ENCODE data around the gene DUT. TPM values are rescaled to one million over a fixed set of nuclear protein-coding genes. Genes with fewer than 3 reads are reported as not detected.

DUT gene
- total RNA-seq, 1 donor from 2014 or later, result 41.4 TPM

- Histone ChIP-seq H3K4me3 (ENCODE audit: insufficient read depth, low read depth, low read length) (no peak overlapping the region), H4K20me1 (ENCODE audit: insufficient read depth, low read length) (no peaks in the 10 kb centered on the region), H3K9me3 (ENCODE audit: insufficient read depth, low read depth, low read length) (no peaks in the 10 kb centered on the region), H3K36me3 (ENCODE audit: insufficient read depth, low read length) (peaks cover 5% of the 10 kb centered on the region), H3K4me1 (ENCODE audit: insufficient read depth, low read length) (no peaks in the 10 kb centered on the region), H3K4me2 (ENCODE audit: low read length) (no peak overlapping the region), H2AFZ (ENCODE audit: low read depth, low read length) (no peak overlapping the region), H3K27ac (ENCODE audit: low read depth, low read length) (no peak overlapping the region), H3K9ac (ENCODE audit: low read length) (no peak overlapping the region), H3K79me2 (ENCODE audit: insufficient read depth, low read length) (no peaks in the 10 kb centered on the region), H3K27me3 (ENCODE audit: insufficient read depth, low read length) (no peaks in the 10 kb centered on the region)
- FAIRE-seq, result no peak
- Mint-ChIP-seq H3K9me3 (ENCODE audit: unreplicated experiment) (no peaks in the 10 kb centered on the region), H3K4me1 (ENCODE audit: low read depth, unreplicated experiment) (no peaks in the 10 kb centered on the region), H3K27me3 (ENCODE audit: low read depth, unreplicated experiment) (no peaks in the 10 kb centered on the region), H3K36me3 (ENCODE audit: low read depth, unreplicated experiment) (no peaks in the 10 kb centered on the region), H3K4me3 (ENCODE audit: unreplicated experiment) (no peak overlapping the region), H3K27ac (ENCODE audit: unreplicated experiment) (no peak overlapping the region)
- no peak for DNase-seq (ENCODE audit: low read depth)
- TF ChIP-seq EZH2 (IDR thresholded peaks at IDR 0.05; ENCODE audit: insufficient read depth, low read length) (no peak), CTCF (IDR thresholded peaks at IDR 0.05; ENCODE audit: insufficient read depth, low read depth, low read length) (no peak)
These were observed 12.6 kb downstream of the DUT start for GRCh38 chr15:48343865-48344264.

GRCh38 chr15:48345516-48345915 lies 14.3 kb downstream of the DUT start:
- H3K27me3 Mint-ChIP-seq (ENCODE audit: low read depth, unreplicated experiment), result no peaks in the 10 kb centered on the region
- H3K4me3 Mint-ChIP-seq (ENCODE audit: unreplicated experiment), result no peak overlapping the region
- FAIRE-seq (no peak), DNase-seq (ENCODE audit: low read depth) (no peak)
- Histone ChIP-seq H3K27me3 (ENCODE audit: insufficient read depth, low read length) (no peaks in the 10 kb centered on the region), H3K79me2 (ENCODE audit: insufficient read depth, low read length) (no peaks in the 10 kb centered on the region), H3K9ac (ENCODE audit: low read length) (no peak overlapping the region), H3K4me3 (ENCODE audit: insufficient read depth, low read depth, low read length) (no peak overlapping the region), H3K9me3 (ENCODE audit: insufficient read depth, low read depth, low read length) (no peaks in the 10 kb centered on the region), H2AFZ (ENCODE audit: low read depth, low read length) (no peak overlapping the region), H3K4me2 (ENCODE audit: low read length) (no peak overlapping the region), H3K27ac (ENCODE audit: low read depth, low read length) (no peak overlapping the region), H3K4me1 (ENCODE audit: insufficient read depth, low read length) (no peaks in the 10 kb centered on the region), H3K36me3 (ENCODE audit: insufficient read depth, low read length) (peaks cover 5% of the 10 kb centered on the region), H4K20me1 (ENCODE audit: insufficient read depth, low read length) (no peaks in the 10 kb centered on the region)
- no peak overlapping the region for H3K27ac Mint-ChIP-seq (ENCODE audit: unreplicated experiment)
- no peaks in the 10 kb centered on the region for H3K4me1 Mint-ChIP-seq (ENCODE audit: low read depth, unreplicated experiment)
- no peak for TF ChIP-seq CTCF (IDR thresholded peaks at IDR 0.05; ENCODE audit: insufficient read depth, low read depth, low read length)
- TF ChIP-seq EZH2 (IDR thresholded peaks at IDR 0.05; ENCODE audit: insufficient read depth, low read length), result no peak
- no peaks in the 10 kb centered on the region for H3K9me3 Mint-ChIP-seq (ENCODE audit: unreplicated experiment)
- H3K36me3 Mint-ChIP-seq (ENCODE audit: low read depth, unreplicated experiment), result no peaks in the 10 kb centered on the region

- Histone ChIP-seq H3K4me1 (ENCODE audit: insufficient read depth, low read length) (peaks cover 7% of the 10 kb centered on the region), H3K27me3 (ENCODE audit: insufficient read depth, low read length) (no peaks in the 10 kb centered on the region), H3K4me2 (ENCODE audit: low read length) (peak overlapping the region; percentile 49), H2AFZ (ENCODE audit: low read depth, low read length) (no peak overlapping the region), H3K36me3 (ENCODE audit: insufficient read depth, low read length) (no peaks in the 10 kb centered on the region), H3K4me3 (ENCODE audit: insufficient read depth, low read depth, low read length) (no peak overlapping the region), H3K9me3 (ENCODE audit: insufficient read depth, low read depth, low read length) (no peaks in the 10 kb centered on the region), H3K9ac (ENCODE audit: low read length) (no peak overlapping the region), H3K79me2 (ENCODE audit: insufficient read depth, low read length) (no peaks in the 10 kb centered on the region), H3K27ac (ENCODE audit: low read depth, low read length) (no peak overlapping the region), H4K20me1 (ENCODE audit: insufficient read depth, low read length) (no peaks in the 10 kb centered on the region)
- H3K9me3 Mint-ChIP-seq (ENCODE audit: unreplicated experiment), result no peaks in the 10 kb centered on the region
- peak; percentile 32 for FAIRE-seq
- H3K4me1 Mint-ChIP-seq (ENCODE audit: low read depth, unreplicated experiment), result peaks cover 7% of the 10 kb centered on the region
- H3K4me3 Mint-ChIP-seq (ENCODE audit: unreplicated experiment), result no peak overlapping the region
- peak; percentile 47 for DNase-seq (ENCODE audit: low read depth)
- no peak overlapping the region for H3K27ac Mint-ChIP-seq (ENCODE audit: unreplicated experiment)
- H3K36me3 Mint-ChIP-seq (ENCODE audit: low read depth, unreplicated experiment), result no peaks in the 10 kb centered on the region
- no peaks in the 10 kb centered on the region for H3K27me3 Mint-ChIP-seq (ENCODE audit: low read depth, unreplicated experiment)
- TF ChIP-seq EZH2 (IDR thresholded peaks at IDR 0.05; ENCODE audit: insufficient read depth, low read length), result no peak
- peak; percentile 89 for TF ChIP-seq CTCF (IDR thresholded peaks at IDR 0.05; ENCODE audit: insufficient read depth, low read depth, low read length)
These were observed 21.3 kb downstream of the DUT start for GRCh38 chr15:48352474-48353072.
